DND-41 (cell line): ENCODE results near the gene B4GALT5.

Experiments
- ATAC-seq: fragments of 200-7000 bp; cut with Tn5 transposase; 3 replicates; pipeline ENCODE4 v1.9.1; 2021; ENCODE audit warnings: low read depth; ENCODE audit not compliant: insufficient read depth
- DNase-seq: peaks from one replicate; pipeline ENCODE4 v3.0.0-alpha.2; 2020
- H2AFZ ChIP-seq: 2 replicates; pipeline ENCODE4 v1.6.0; 2012; ENCODE audit warnings: low read depth, low read length
- H3K27ac ChIP-seq: 2 replicates; pipeline ENCODE4 v1.5.1; 2012; ENCODE audit warnings: low read length, inconsistent platforms
- H3K27me3 ChIP-seq: fragments of 200-600 bp; sonication (generic); 2 replicates; pipeline ENCODE4 v1.6.0; 2012; ENCODE audit warnings: low read length, mild to moderate bottlenecking, inconsistent platforms; ENCODE audit not compliant: insufficient read depth, poor library complexity
- H3K36me3 ChIP-seq: 2 replicates; pipeline ENCODE4 v1.5.1; 2012; ENCODE audit warnings: low read length, inconsistent platforms; ENCODE audit not compliant: insufficient read depth
- H3K4me1 ChIP-seq: 2 replicates; pipeline ENCODE4 v1.5.1; 2012; ENCODE audit warnings: mild to moderate bottlenecking, low read length; ENCODE audit not compliant: insufficient read depth
- H3K4me2 ChIP-seq: 2 replicates; pipeline ENCODE4 v1.6.0; 2012; ENCODE audit warnings: mild to moderate bottlenecking, moderate library complexity, low read length, inconsistent platforms; ENCODE audit not compliant: insufficient read depth
- H3K4me3 ChIP-seq, 2 experiments: fragments of 200-600 bp in 1 of 2; shearing (Covaris generic) in 1 of 2; 2 replicates each; pipeline ENCODE4 v1.5.1; 2012 to 2016; ENCODE audit warnings: inconsistent platforms in 2 of 2, low read length in 2 of 2, mild to moderate bottlenecking in 2 of 2, low read depth in 1 of 2, moderate library complexity in 1 of 2
- H3K79me2 ChIP-seq: 2 replicates; pipeline ENCODE4 v1.6.0; 2012; ENCODE audit warnings: low read length, inconsistent platforms; ENCODE audit not compliant: insufficient read depth
- H3K9ac ChIP-seq: 2 replicates; pipeline ENCODE4 v1.6.0; 2012; ENCODE audit warnings: low read depth, mild to moderate bottlenecking, inconsistent platforms, low read length, moderate library complexity
- H3K9me3 ChIP-seq: 2 replicates; pipeline ENCODE4 v1.5.1; 2012; ENCODE audit warnings: low read length, moderate library complexity, mild to moderate bottlenecking, inconsistent platforms; ENCODE audit not compliant: insufficient read depth, severe bottlenecking
- H4K20me1 ChIP-seq: 2 replicates; pipeline ENCODE4 v1.6.0; 2012; ENCODE audit warnings: low read length; ENCODE audit not compliant: insufficient read depth
- CTCF ChIP-seq: IDR thresholded peaks from 2 replicates; pipeline ENCODE4 v1.5.1; 2012; ENCODE audit warnings: borderline replicate concordance, low read length, moderate library complexity, mild to moderate bottlenecking; ENCODE audit not compliant: poor library complexity, severe bottlenecking; ENCODE audit errors: extremely low read depth
- EZH2 ChIP-seq: IDR thresholded peaks from 3 replicates; pipeline ENCODE4 v1.6.1; 2012; ENCODE audit warnings: borderline replicate concordance, low read depth, mild to moderate bottlenecking, moderate library complexity, low read length, inconsistent platforms; ENCODE audit not compliant: severe bottlenecking

B4GALT5 gene

GRCh38 chr20:49624317-49624716 is 89.4 kb downstream of the B4GALT5 start:
- H4K20me1 ChIP-seq: no peaks in the 10 kb centered on the region
- H3K4me1 ChIP-seq: no peaks in the 10 kb centered on the region
- no peaks in the 10 kb centered on the region for H3K79me2 ChIP-seq
- no peak for TF ChIP-seq CTCF
- no peak for TF ChIP-seq EZH2
- no peak overlapping the region for H3K9ac ChIP-seq
- no peak overlapping the region for H3K27ac ChIP-seq
- no peak overlapping the region for H3K4me2 ChIP-seq
- H3K36me3 ChIP-seq: no peaks in the 10 kb centered on the region
- H3K27me3 ChIP-seq: no peaks in the 10 kb centered on the region
- ATAC-seq (no peak), DNase-seq (no peak)
- H2AFZ ChIP-seq: no peak overlapping the region
- no peak overlapping the region for H3K4me3 ChIP-seq
- no peaks in the 10 kb centered on the region for H3K9me3 ChIP-seq

- no peaks in the 10 kb centered on the region for H4K20me1 ChIP-seq
- no peaks in the 10 kb centered on the region for H3K79me2 ChIP-seq
- no peaks in the 10 kb centered on the region for H3K9me3 ChIP-seq
- no peak overlapping the region for H3K4me3 ChIP-seq
- H3K4me1 ChIP-seq: no peaks in the 10 kb centered on the region
- no peaks in the 10 kb centered on the region for H3K27me3 ChIP-seq
- no peak overlapping the region for H3K9ac ChIP-seq
- H2AFZ ChIP-seq: no peak overlapping the region
- DNase-seq: no peak
- no peak overlapping the region for H3K4me2 ChIP-seq
- H3K36me3 ChIP-seq: no peaks in the 10 kb centered on the region
- no peak overlapping the region for H3K27ac ChIP-seq
- no peak for TF ChIP-seq EZH2
- TF ChIP-seq CTCF: no peak
- ATAC-seq: no peak
Measured at GRCh38 chr20:49622243-49622642, 91.4 kb downstream of the B4GALT5 start.

GRCh38 chr20:49620364-49621240 is 93.1 kb downstream of the B4GALT5 start:
- Histone ChIP-seq H3K4me1 (no peaks in the 10 kb centered on the region), H3K27ac (no peak overlapping the region), H3K9me3 (no peaks in the 10 kb centered on the region), H3K79me2 (no peaks in the 10 kb centered on the region), H3K9ac (no peak overlapping the region), H2AFZ (no peak overlapping the region), H3K4me3 (no peak overlapping the region), H3K27me3 (no peaks in the 10 kb centered on the region), H3K36me3 (no peaks in the 10 kb centered on the region), H3K4me2 (no peak overlapping the region), H4K20me1 (no peaks in the 10 kb centered on the region)
- ATAC-seq (no peak), DNase-seq (no peak)
- TF ChIP-seq CTCF: no peak
- no peak for TF ChIP-seq EZH2
